ENCODE results near the gene PPFIA3.

GRCh38 chr19:49117677-49118564, 1.4 kb upstream of the PPFIA3 start:
- TF ChIP-seq CTCF (conservative IDR thresholded peaks at IDR 0.05 in 1 of 2, IDR thresholded peaks at IDR 0.05 in 1 of 2; ENCODE audit: extremely low read depth in 1 of 2, insufficient read depth in 1 of 2, low read depth in 1 of 2, low read length in 2 of 2) (no peak), EZH2 (IDR thresholded peaks at IDR 0.05; ENCODE audit: borderline replicate concordance, low read length) (no peak)
